SU-DHL-6 (cell line): ENCODE results near the gene SLC9A3.

Experiments
- H2AFZ ChIP-seq: fragments of 200-600 bp; sonication (generic); 2 replicates; pipeline ENCODE4 v1.6.1; 2014; ENCODE audit warnings: low read depth, mild to moderate bottlenecking, moderate library complexity, mixed read lengths, antibody characterized with exemption, low read length; ENCODE audit not compliant: severe bottlenecking
- H3F3A ChIP-seq: fragments of 200-600 bp; shearing (Covaris generic); 2 replicates; pipeline ENCODE4 v1.6.0; 2016; ENCODE audit warnings: antibody characterized with exemption, mild to moderate bottlenecking; ENCODE audit not compliant: insufficient read depth
- H3K27ac ChIP-seq: fragments of 200-600 bp; sonication (generic); 2 replicates; pipeline ENCODE4 v1.5.1; 2016; ENCODE audit warnings: low read depth, mild to moderate bottlenecking, low read length, moderate library complexity, mixed read lengths
- H3K27me3 ChIP-seq: fragments of 200-600 bp; sonication (generic), shearing (Covaris generic); 2 replicates; pipeline ENCODE4 v1.6.0; 2014; ENCODE audit warnings: mild to moderate bottlenecking, low read length
- H3K36me3 ChIP-seq: fragments of 200-600 bp; sonication (generic); 2 replicates; pipeline ENCODE4 v1.6.1; 2014; ENCODE audit warnings: mild to moderate bottlenecking, low read length, mixed read lengths
- H3K4me2 ChIP-seq: fragments of 300-600, 200-600 bp; shearing (Covaris generic), sonication (generic); 2 replicates; pipeline ENCODE4 v1.6.0; 2014; ENCODE audit warnings: low read length, low read depth, mild to moderate bottlenecking; ENCODE audit not compliant: poor library complexity, severe bottlenecking
- H3K4me3 ChIP-seq: fragments of 200-600 bp; sonication (generic); 2 replicates; pipeline ENCODE4 v1.5.1; 2014; ENCODE audit warnings: antibody characterized with exemption, low read length, mild to moderate bottlenecking, mixed read lengths; ENCODE audit not compliant: insufficient read depth, poor library complexity, severe bottlenecking
- H3K79me2 ChIP-seq: fragments of 200-600 bp; sonication (generic); 2 replicates; pipeline ENCODE4 v1.6.1; 2014; ENCODE audit warnings: mild to moderate bottlenecking, low read length, moderate library complexity; ENCODE audit not compliant: insufficient read depth
- H3K9ac ChIP-seq: fragments of 200-600 bp; sonication (generic); 2 replicates; pipeline ENCODE4 v1.7.0; 2014; ENCODE audit warnings: mild to moderate bottlenecking, low read length
- H3K9me2 ChIP-seq: fragments of 200-600 bp; sonication (generic); replicated peaks from 2 replicates; pipeline ENCODE4 v1.6.1; 2014; ENCODE audit warnings: low read length; ENCODE audit not compliant: insufficient read depth
- H3K9me3 ChIP-seq: fragments of 200-600 bp; sonication (generic); 2 replicates; pipeline ENCODE4 v1.6.1; 2014; ENCODE audit warnings: low read length, mixed read lengths; ENCODE audit not compliant: insufficient read depth
- H4K20me1 ChIP-seq: fragments of 200-600 bp; sonication (generic); 2 replicates; pipeline ENCODE4 v1.6.1; 2014; ENCODE audit warnings: low read depth, mild to moderate bottlenecking, antibody characterized with exemption, low read length, moderate library complexity, mixed read lengths
- CTCF ChIP-seq: fragments of 200-600 bp; sonication (generic); IDR thresholded peaks from one replicate; pipeline ENCODE4 v1.5.1; 2017; ENCODE audit warnings: antibody characterized with exemption, mild to moderate bottlenecking, low read length, moderate library complexity; ENCODE audit not compliant: insufficient read depth, poor library complexity, severe bottlenecking
- EZH2phosphoT487 ChIP-seq: fragments of 200-600 bp; sonication (generic), shearing (Covaris generic); conservative IDR thresholded peaks from 2 replicates; pipeline ENCODE4 v1.6.1; 2018; ENCODE audit warnings: mild to moderate bottlenecking, antibody characterized with exemption, low read length, moderate library complexity, mixed read lengths

Gene SLC9A3

GRCh38 chr5:477871-478270 lies 46.4 kb downstream of the SLC9A3 start:
- Histone ChIP-seq H3K79me2 (no peaks in the 10 kb centered on the region), H2AFZ (no peak overlapping the region), H3K27me3 (no peaks in the 10 kb centered on the region), H3K9ac (no peak overlapping the region), H3K4me2 (no peak overlapping the region), H3K9me3 (no peaks in the 10 kb centered on the region), H3K4me3 (no peak overlapping the region), H3F3A (no peaks in the 10 kb centered on the region), H3K9me2 (no peaks in the 10 kb centered on the region), H3K27ac (no peak overlapping the region), H4K20me1 (no peaks in the 10 kb centered on the region), H3K36me3 (no peaks in the 10 kb centered on the region)
- TF ChIP-seq EZH2phosphoT487 (no peak), CTCF (no peak)

GRCh38 chr5:477247-477646 lies 47.0 kb downstream of the SLC9A3 start:
- H3K27ac ChIP-seq = no peak overlapping the region
- H3K9me2 ChIP-seq = no peaks in the 10 kb centered on the region
- no peaks in the 10 kb centered on the region for H3K27me3 ChIP-seq
- H3K79me2 ChIP-seq = 0 out of 2 replicates have a peak, but pooled peaks cover 5% of the 10 kb centered on the region
- no peaks in the 10 kb centered on the region for H3K36me3 ChIP-seq
- no peaks in the 10 kb centered on the region for H3F3A ChIP-seq
- TF ChIP-seq EZH2phosphoT487 (no peak), CTCF (no peak)
- no peak overlapping the region for H3K4me2 ChIP-seq
- no peak overlapping the region for H3K4me3 ChIP-seq
- H3K9me3 ChIP-seq = no peaks in the 10 kb centered on the region
- H4K20me1 ChIP-seq = no peaks in the 10 kb centered on the region
- no peak overlapping the region for H3K9ac ChIP-seq
- no peak overlapping the region for H2AFZ ChIP-seq

GRCh38 chr5:476814-477175 lies 47.5 kb downstream of the SLC9A3 start:
- Histone ChIP-seq H3K27me3 (no peaks in the 10 kb centered on the region), H3K79me2 (peaks cover 10% of the 10 kb centered on the region), H2AFZ (no peak overlapping the region)

More at GRCh38 chr5:476814-477175, 47.5 kb downstream of the SLC9A3 start:
- TF ChIP-seq CTCF (no peak), EZH2phosphoT487 (no peak)
- Histone ChIP-seq H3K4me2 (no peak overlapping the region), H3K4me3 (no peak overlapping the region), H3K27ac (no peak overlapping the region), H3K36me3 (no peaks in the 10 kb centered on the region), H3K9ac (no peak overlapping the region), H3K9me3 (no peaks in the 10 kb centered on the region), H3F3A (peaks cover 1% of the 10 kb centered on the region; the same call in 1 of the 2 replicates), H4K20me1 (no peaks in the 10 kb centered on the region), H3K9me2 (no peaks in the 10 kb centered on the region)
